Endothelial cell of umbilical vein (primary cell): ENCODE results near the gene BID.

ENCODE experiments used
- CTCF ChIP-seq, 2 donors: IDR thresholded peaks; 1 replicate in 1 of 2; 2 replicates in 1 of 2; pipeline ENCODE4 v1.5.1; 2011; ENCODE audit warnings: low read length in 2 of 2, mild to moderate bottlenecking in 2 of 2, moderate library complexity in 2 of 2, control low read depth in 1 of 2, inconsistent platforms in 1 of 2, low read depth in 1 of 2; ENCODE audit not compliant: insufficient read depth in 1 of 2; ENCODE audit errors: extremely low read depth in 1 of 2
- EZH2 ChIP-seq: IDR thresholded peaks from 2 replicates; pipeline ENCODE4 v1.6.1; 2012; ENCODE audit warnings: borderline replicate concordance, low read depth, mild to moderate bottlenecking, moderate library complexity, low read length, inconsistent platforms; ENCODE audit not compliant: severe bottlenecking
- FOS ChIP-seq: IDR thresholded peaks from 2 replicates; pipeline ENCODE4 v1.6.1; 2011; ENCODE audit warnings: mild to moderate bottlenecking, low read length, moderate library complexity, borderline replicate concordance; ENCODE audit not compliant: insufficient read depth
- JUN ChIP-seq: IDR thresholded peaks from 2 replicates; pipeline ENCODE4 v1.6.1; 2011; ENCODE audit warnings: borderline replicate concordance, low read depth; ENCODE audit not compliant: insufficient read length, insufficient read depth
- MYC ChIP-seq: IDR thresholded peaks from one replicate; pipeline ENCODE4 v1.6.1; 2011; ENCODE audit warnings: mild to moderate bottlenecking, low read depth, low read length
- POLR2A ChIP-seq: IDR thresholded peaks from 2 replicates; pipeline ENCODE4 v1.6.1; 2012; ENCODE audit warnings: low read depth, mild to moderate bottlenecking, control low read depth, low read length
- POLR2AphosphoS5 ChIP-seq: IDR thresholded peaks from 2 replicates; pipeline ENCODE4 v1.6.1; 2012; ENCODE audit warnings: low read depth, mild to moderate bottlenecking, control low read depth, low read length, moderate library complexity; ENCODE audit not compliant: insufficient read depth
- TF ChIP-seq, protein P1 (sequence below): IDR thresholded peaks from 2 replicates; pipeline ENCODE4 v1.6.1; 2011; ENCODE audit not compliant: insufficient read depth, insufficient read length

GRCh38 chr22:17769716-17770082 lies 4.6 kb downstream of the BID start:
- TF ChIP-seq POLR2A (no peak), CTCF (IDR thresholded peaks at IDR 0.05; ENCODE audit: extremely low read depth in 1 of 2, insufficient read depth in 1 of 2, low read depth in 1 of 2, low read length in 2 of 2) (no peak), POLR2AphosphoS5 (no peak), FOS (no peak), MYC (no peak), EZH2 (no peak), JUN (no peak)
- TF ChIP-seq, protein P1, sequence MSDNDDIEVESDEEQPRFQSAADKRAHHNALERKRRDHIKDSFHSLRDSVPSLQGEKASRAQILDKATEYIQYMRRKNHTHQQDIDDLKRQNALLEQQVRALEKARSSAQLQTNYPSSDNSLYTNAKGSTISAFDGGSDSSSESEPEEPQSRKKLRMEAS: no peak
